Keratinocyte (primary cell): Measurements from ENCODE around the gene DTNB. TPM values are rescaled to one million over a fixed set of nuclear protein-coding genes. Genes with fewer than 3 reads are reported as not detected.

Experiments
- DNase-seq: peaks from one replicate; pipeline ENCODE4 v3.0.0-alpha.2; 2011; ENCODE audit warnings: low read depth, missing footprints, low spot score
- FAIRE-seq: peaks from 2 replicates; lab custom pipeline; 2011; peaks lifted over from hg19 to GRCh38; lab: Jason Lieb, UNC
- H2AFZ ChIP-seq: 2 replicates; pipeline ENCODE4 v1.6.0; 2012; ENCODE audit warnings: low read length, control low read depth, inconsistent platforms; ENCODE audit not compliant: control insufficient read depth
- H3K27ac ChIP-seq: 2 replicates; pipeline ENCODE4 v1.5.1; 2011; ENCODE audit warnings: low read length; ENCODE audit not compliant: control insufficient read depth, insufficient read depth
- H3K27me3 ChIP-seq: 3 replicates; pipeline ENCODE4 v1.6.0; 2011; ENCODE audit warnings: low read length; ENCODE audit not compliant: control insufficient read depth, insufficient read depth; ENCODE audit errors: extremely low read depth
- H3K36me3 ChIP-seq, 2 experiments: 2 replicates in 1 of 2; 3 replicates in 1 of 2; pipeline ENCODE4 v1.5.1; 2011; ENCODE audit warnings: low read length in 2 of 2, mild to moderate bottlenecking in 1 of 2; ENCODE audit not compliant: control insufficient read depth in 2 of 2, insufficient read depth in 2 of 2; ENCODE audit errors: extremely low read depth in 1 of 2
- H3K4me1 ChIP-seq: 3 replicates; pipeline ENCODE4 v1.5.1; 2011; ENCODE audit warnings: low read length; ENCODE audit not compliant: control insufficient read depth, insufficient read depth; ENCODE audit errors: extremely low read depth
- H3K4me2 ChIP-seq: 3 replicates; pipeline ENCODE4 v1.6.0; 2011; ENCODE audit warnings: low read depth, low read length; ENCODE audit not compliant: control insufficient read depth, insufficient read depth; ENCODE audit errors: extremely low read depth
- H3K4me3 ChIP-seq, 3 experiments: fragments of 200-600 bp in 1 of 3; sonication (generic) in 1 of 3; 2 replicates in 2 of 3; 3 replicates in 1 of 3; pipeline ENCODE4 v1.5.1; 2011 to 2016; ENCODE audit warnings: low read length in 3 of 3, mild to moderate bottlenecking in 3 of 3, control low read depth in 2 of 3, inconsistent platforms in 1 of 3, low read depth in 1 of 3, mixed read lengths in 1 of 3, mixed run types in 1 of 3, moderate library complexity in 1 of 3; ENCODE audit not compliant: control insufficient read depth in 2 of 3, insufficient read depth in 2 of 3; ENCODE audit errors: extremely low read depth in 1 of 3
- H3K79me2 ChIP-seq: 2 replicates; pipeline ENCODE4 v1.6.0; 2012; ENCODE audit warnings: low read length; ENCODE audit not compliant: control insufficient read depth, insufficient read depth
- H3K9ac ChIP-seq: 3 replicates; pipeline ENCODE4 v1.6.0; 2011; ENCODE audit warnings: low read length; ENCODE audit not compliant: control insufficient read depth, insufficient read depth; ENCODE audit errors: extremely low read depth
- H3K9me1 ChIP-seq: 3 replicates; pipeline ENCODE4 v1.6.0; 2011; ENCODE audit warnings: low read length; ENCODE audit not compliant: control insufficient read depth, insufficient read depth; ENCODE audit errors: extremely low read depth
- H3K9me3 ChIP-seq: 2 replicates; pipeline ENCODE4 v1.5.1; 2012; ENCODE audit warnings: low read depth, low read length; ENCODE audit not compliant: control insufficient read depth
- H4K20me1 ChIP-seq: 3 replicates; pipeline ENCODE4 v1.6.0; 2011; ENCODE audit warnings: low read length; ENCODE audit not compliant: control insufficient read depth, insufficient read depth; ENCODE audit errors: extremely low read depth
- EZH2 ChIP-seq: IDR thresholded peaks from one replicate; pipeline ENCODE4 v1.6.1; 2012; ENCODE audit warnings: inconsistent platforms, mild to moderate bottlenecking, low read length, moderate library complexity
- dilution Hi-C: fragments of 300-500 bp; cut with MboI; formaldehyde crosslinking; loops from one replicate; pipeline ENCODE4 v1.7.0; 2020; ENCODE audit warnings: low sequenced_read_pairs; ENCODE audit not compliant: extremely low pct_ligation_motif_present
- polyA plus RNA-seq, 5 experiments: library from polyadenylated mRNA; depleted of rRNA in 3 of 5; stranded (reverse) in 3 of 5; stranded (forward) in 1 of 5; unstranded in 1 of 5; fragments of >200 nt; gene quantifications; 1 replicate in 1 of 5; 2 replicates in 3 of 5; 3 replicates in 1 of 5; pipeline versions ENCODE4 v1.2.1 to v1.2.3, GENCODE V29; 2011 to 2012; ENCODE audit warnings: missing spikeins in 2 of 5, low read depth in 1 of 5, low replicate concordance in 1 of 5
- TF ChIP-seq, protein P1 (sequence below), 3 experiments: IDR thresholded peaks in 1 of 3; conservative IDR thresholded peaks in 1 of 3; optimal IDR thresholded peaks in 1 of 3; 2 replicates in 2 of 3; 3 replicates in 1 of 3; pipeline versions ENCODE3 to v1.5.1; 2011; ENCODE audit warnings: low read length in 3 of 3, mild to moderate bottlenecking in 3 of 3, moderate library complexity in 2 of 3, control low read depth in 1 of 3, inconsistent platforms in 1 of 3; ENCODE audit not compliant: insufficient read depth in 2 of 3; ENCODE audit errors: extremely low read depth in 1 of 3

Gene DTNB
- polyA plus RNA-seq, 1 donor (not counting 4 experiments of a cell fraction or from before 2014, with no cell fraction given), result 31.5 TPM

DNA sequence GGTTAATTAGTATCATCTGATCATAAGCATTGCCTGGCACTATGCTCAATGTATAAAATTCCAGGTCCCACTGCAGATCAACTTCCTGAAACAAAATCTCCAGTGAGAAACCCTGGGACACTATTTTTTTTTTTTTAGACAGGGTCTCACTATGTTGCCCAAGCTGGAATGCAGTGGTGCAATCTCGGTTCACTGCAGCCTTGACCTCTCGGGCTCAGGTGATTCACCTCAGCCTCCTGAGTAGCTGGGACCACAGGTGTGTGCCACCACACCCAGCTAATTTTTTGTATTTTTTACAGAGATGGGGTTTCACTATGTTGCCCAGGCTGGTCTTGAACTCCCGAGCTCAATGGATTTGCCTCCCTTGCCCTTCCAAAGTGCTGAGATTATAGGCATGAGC is 31.1 kb downstream of the DTNB start:
- Histone ChIP-seq H3K4me2 (no peak overlapping the region), H3K9me3 (no peaks in the 10 kb centered on the region), H3K27me3 (no peaks in the 10 kb centered on the region), H3K4me3 (no peak overlapping the region), H2AFZ (no peak overlapping the region), H3K9me1 (no peaks in the 10 kb centered on the region), H3K27ac (no peak overlapping the region), H3K9ac (no peak overlapping the region), H4K20me1 (no peaks in the 10 kb centered on the region), H3K79me2 (no peaks in the 10 kb centered on the region), H3K36me3 (peaks cover 0 to 6% of the 10 kb centered on the region in 2 experiments), H3K4me1 (peaks cover 9% of the 10 kb centered on the region)
- TF ChIP-seq, protein P1, sequence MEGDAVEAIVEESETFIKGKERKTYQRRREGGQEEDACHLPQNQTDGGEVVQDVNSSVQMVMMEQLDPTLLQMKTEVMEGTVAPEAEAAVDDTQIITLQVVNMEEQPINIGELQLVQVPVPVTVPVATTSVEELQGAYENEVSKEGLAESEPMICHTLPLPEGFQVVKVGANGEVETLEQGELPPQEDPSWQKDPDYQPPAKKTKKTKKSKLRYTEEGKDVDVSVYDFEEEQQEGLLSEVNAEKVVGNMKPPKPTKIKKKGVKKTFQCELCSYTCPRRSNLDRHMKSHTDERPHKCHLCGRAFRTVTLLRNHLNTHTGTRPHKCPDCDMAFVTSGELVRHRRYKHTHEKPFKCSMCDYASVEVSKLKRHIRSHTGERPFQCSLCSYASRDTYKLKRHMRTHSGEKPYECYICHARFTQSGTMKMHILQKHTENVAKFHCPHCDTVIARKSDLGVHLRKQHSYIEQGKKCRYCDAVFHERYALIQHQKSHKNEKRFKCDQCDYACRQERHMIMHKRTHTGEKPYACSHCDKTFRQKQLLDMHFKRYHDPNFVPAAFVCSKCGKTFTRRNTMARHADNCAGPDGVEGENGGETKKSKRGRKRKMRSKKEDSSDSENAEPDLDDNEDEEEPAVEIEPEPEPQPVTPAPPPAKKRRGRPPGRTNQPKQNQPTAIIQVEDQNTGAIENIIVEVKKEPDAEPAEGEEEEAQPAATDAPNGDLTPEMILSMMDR (optimal IDR thresholded peaks at IDR 0.05 in 1 of 3, IDR thresholded peaks at IDR 0.05 in 1 of 3, conservative IDR thresholded peaks at IDR 0.05 in 1 of 3; ENCODE audit: extremely low read depth in 1 of 3, insufficient read depth in 2 of 3, low read length in 3 of 3), result no peak
- no peak for TF ChIP-seq EZH2
- FAIRE-seq, result no peak
- no peak for DNase-seq
- dilution Hi-C loops, result no loop called here

DNA sequence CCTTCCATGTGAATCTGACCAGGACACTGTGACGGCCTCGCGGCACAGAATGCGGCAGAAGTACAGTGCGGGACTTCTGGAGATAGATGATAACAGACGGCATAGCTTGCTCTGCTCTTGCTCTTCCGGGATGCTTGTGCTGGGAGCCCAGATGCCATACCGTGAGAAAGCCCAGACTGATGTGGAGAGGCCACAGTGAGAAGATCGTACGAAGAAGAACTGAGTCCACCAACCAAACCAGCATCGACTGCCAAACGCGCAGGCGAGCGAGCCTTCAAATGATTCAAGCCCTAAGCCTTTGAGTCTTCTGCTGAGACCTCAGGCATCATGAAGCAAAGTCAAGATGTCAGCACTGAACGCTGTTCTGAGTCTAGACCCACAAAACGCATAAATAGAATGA is 33.7 kb downstream of the DTNB start:
- Histone ChIP-seq H3K4me2 (no peak overlapping the region), H3K79me2 (no peaks in the 10 kb centered on the region), H3K9ac (no peak overlapping the region), H2AFZ (no peak overlapping the region), H3K4me3 (no peak overlapping the region), H3K9me1 (no peaks in the 10 kb centered on the region), H3K27me3 (no peaks in the 10 kb centered on the region), H3K9me3 (no peaks in the 10 kb centered on the region), H3K27ac (no peak overlapping the region), H3K36me3 (peaks cover 0 to 6% of the 10 kb centered on the region in 2 experiments), H4K20me1 (no peaks in the 10 kb centered on the region), H3K4me1 (peaks cover 9% of the 10 kb centered on the region)
- TF ChIP-seq, protein P1 (optimal IDR thresholded peaks at IDR 0.05 in 1 of 3, IDR thresholded peaks at IDR 0.05 in 1 of 3, conservative IDR thresholded peaks at IDR 0.05 in 1 of 3; ENCODE audit: extremely low read depth in 1 of 3, insufficient read depth in 2 of 3, low read length in 3 of 3), result no peak
- TF ChIP-seq EZH2, result no peak
- DNase-seq (no peak), FAIRE-seq (no peak)
- dilution Hi-C loops, result no loop called here
